Measurements from ENCODE around the gene BACE2. TPM values are rescaled to one million over a fixed set of nuclear protein-coding genes. Genes with fewer than 3 reads are reported as not detected.

The BACE2 gene
- total RNA-seq, 4 donors from 2014 or later, result 23.9 to 59.4 (median 36.6) TPM

- H3K27ac ChIP-seq, result peak within 1 kb of the TSS; percentile 34
- DNase-seq (ENCODE audit: low spot score in 2 of 2), result peak in 1 of 2 donors; percentile 68
- H3K9me3 ChIP-seq, result no peaks in the 10 kb centered on the region
- 10% methylated on average over 8 of the region's 55 CpGs for WGBS
- H3K4me3 ChIP-seq, result peak within 1 kb of the TSS; percentile 45
- H3K27me3 ChIP-seq, result peaks cover 16% of the 10 kb centered on the region
- H3K4me1 ChIP-seq, result peaks cover 13% of the 10 kb centered on the region
- H3K36me3 ChIP-seq, result no peaks in the 10 kb centered on the region
- TF ChIP-seq CTCF (IDR thresholded peaks at IDR 0.05) (no peak), EP300 (IDR thresholded peaks at IDR 0.05) (no peak), POLR2A (IDR thresholded peaks at IDR 0.05) (no peak), POLR2AphosphoS5 (IDR thresholded peaks at IDR 0.05) (no peak)
These were observed 148.5 kb downstream of the BACE2 start, which contains the start of gene FAM3B for GRCh38 chr21:41316200-41317062. FAM3B (plus strand) TSS chr21:41316801; CDS start chr21:41316880, 79 bp downstream.

- no peaks in the 10 kb centered on the region for H3K9me3 ChIP-seq
- no peak for DNase-seq (ENCODE audit: low spot score in 2 of 2)
- 35% methylated on average over 7 of the region's 19 CpGs for WGBS
These were observed 149.1 kb downstream of the BACE2 start for GRCh38 chr21:41317063-41317392.

GRCh38 chr21:41317458-41317857 lies 149.5 kb downstream of the BACE2 start:
- TF ChIP-seq EP300 (IDR thresholded peaks at IDR 0.05), result no peak
- no peak for TF ChIP-seq POLR2A (IDR thresholded peaks at IDR 0.05)
- no peak for TF ChIP-seq CTCF (IDR thresholded peaks at IDR 0.05)
- TF ChIP-seq POLR2AphosphoS5 (IDR thresholded peaks at IDR 0.05), result no peak
- H3K4me1 ChIP-seq, result peaks cover 15% of the 10 kb centered on the region
- H3K27me3 ChIP-seq, result peaks cover 16% of the 10 kb centered on the region
- no peak for DNase-seq (ENCODE audit: low spot score in 2 of 2)
- H3K9me3 ChIP-seq, result no peaks in the 10 kb centered on the region
- no peak overlapping the region for H3K4me3 ChIP-seq
- 77% methylated on average over 10 of the region's 10 CpGs for WGBS
- H3K27ac ChIP-seq, result no peak overlapping the region
- no peaks in the 10 kb centered on the region for H3K36me3 ChIP-seq

More at GRCh38 chr21:41317063-41317392, 149.1 kb downstream of the BACE2 start:
- TF ChIP-seq CTCF (IDR thresholded peaks at IDR 0.05) (no peak), EP300 (IDR thresholded peaks at IDR 0.05) (no peak), POLR2AphosphoS5 (IDR thresholded peaks at IDR 0.05) (no peak), POLR2A (IDR thresholded peaks at IDR 0.05) (no peak)
- Histone ChIP-seq H3K36me3 (no peaks in the 10 kb centered on the region), H3K4me1 (peaks cover 13% of the 10 kb centered on the region), H3K27ac (peak overlapping the region; percentile 34), H3K4me3 (peak overlapping the region; percentile 45), H3K27me3 (peaks cover 16% of the 10 kb centered on the region)

GRCh38 chr21:41318218-41318617 lies 150.3 kb downstream of the BACE2 start:
- Histone ChIP-seq H3K27ac (no peak overlapping the region), H3K4me3 (no peak overlapping the region), H3K36me3 (no peaks in the 10 kb centered on the region)

More at GRCh38 chr21:41318218-41318617, 150.3 kb downstream of the BACE2 start:
- H3K9me3 ChIP-seq, result no peaks in the 10 kb centered on the region
- peaks cover 15% of the 10 kb centered on the region for H3K4me1 ChIP-seq
- no peak for DNase-seq (ENCODE audit: low spot score in 2 of 2)
- no peak for TF ChIP-seq CTCF (IDR thresholded peaks at IDR 0.05)
- no peak for TF ChIP-seq POLR2AphosphoS5 (IDR thresholded peaks at IDR 0.05)
- TF ChIP-seq EP300 (IDR thresholded peaks at IDR 0.05), result no peak
- TF ChIP-seq POLR2A (IDR thresholded peaks at IDR 0.05), result no peak
- WGBS, result 85% methylated on average over 4 of the region's 9 CpGs
- peaks cover 16% of the 10 kb centered on the region for H3K27me3 ChIP-seq

Measured in suprapubic skin (tissue), 4 donors.